ENCODE data around the gene SERPINE1. TPM values are rescaled to one million over a fixed set of nuclear protein-coding genes. Genes with fewer than 3 reads are reported as not detected.
A peak's percentile ranks its signal among the peaks of the same experiment; 100 is the strongest.

SERPINE1 gene
- total and polyA plus RNA-seq, 2 of the 13 experiments (the other 11 are each of a cell fraction or from before 2014, with no cell fraction given): 21.2 to 1,576 TPM

DNA sequence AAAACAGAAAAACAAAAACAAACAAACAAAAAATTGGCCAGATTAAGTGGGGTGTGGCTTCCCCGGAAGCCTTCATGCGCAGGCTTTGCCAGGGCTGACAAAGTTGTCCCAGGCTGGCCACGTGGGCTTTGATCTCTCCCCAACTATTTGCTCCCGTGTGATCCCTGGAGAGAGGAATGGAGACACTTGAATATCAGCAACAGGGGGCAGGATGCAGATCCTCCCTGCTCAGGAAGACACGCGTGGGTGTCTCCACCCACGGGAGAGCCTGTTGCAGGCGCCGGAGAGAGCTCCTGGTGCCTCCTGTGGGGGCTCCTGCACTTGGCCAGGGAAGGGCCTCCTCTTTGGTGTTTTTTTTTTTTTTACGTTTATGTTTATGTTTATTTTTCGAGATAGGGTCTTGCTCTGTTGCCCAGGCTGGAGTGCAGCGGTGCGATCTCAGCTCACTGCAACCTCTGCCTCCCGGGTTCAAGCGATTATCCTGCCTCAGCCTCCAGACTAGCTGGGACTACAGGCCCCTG lies 22.7 kb upstream of the SERPINE1 start (continued):
- TF ChIP-seq THAP9 (CRISPR knock-in tag; IDR thresholded peaks at IDR 0.05; ENCODE audit: borderline replicate concordance) (no peak), DMTF1 (CRISPR knock-in tag; IDR thresholded peaks at IDR 0.05) (no peak), ZNF710 (CRISPR knock-in tag; IDR thresholded peaks at IDR 0.05; ENCODE audit: borderline replicate concordance) (no peak), PCBP1 (IDR thresholded peaks at IDR 0.05; ENCODE audit: borderline replicate concordance, low read depth, low read length) (no peak), ZHX2 (IDR thresholded peaks at IDR 0.05; ENCODE audit: low read depth) (no peak; the same call in 1 of the 2 replicates), ZHX2 (CRISPR knock-in tag; IDR thresholded peaks at IDR 0.05; ENCODE audit: borderline replicate concordance) (no peak), ZSCAN31 (CRISPR knock-in tag; IDR thresholded peaks at IDR 0.05; ENCODE audit: low read depth) (no peak), CEBPB (IDR thresholded peaks at IDR 0.05; ENCODE audit: borderline replicate concordance, low read depth, low read length) (no peak), MAFG (CRISPR knock-in tag; IDR thresholded peaks at IDR 0.05) (no peak), SKIL (CRISPR knock-in tag; IDR thresholded peaks at IDR 0.05; ENCODE audit: borderline replicate concordance) (peak; percentile 38; the same call in 1 of the 2 replicates), NFKBIZ (CRISPR knock-in tag; IDR thresholded peaks at IDR 0.05) (no peak), ZNF383 (CRISPR knock-in tag; IDR thresholded peaks at IDR 0.05; ENCODE audit: borderline replicate concordance) (no peak), CAMTA2 (CRISPR knock-in tag; IDR thresholded peaks at IDR 0.05; ENCODE audit: borderline replicate concordance) (no peak)

Data from HepG2 (cell line).